WTC11 (cell line): Measurements from ENCODE around the gene SELENOH.

ENCODE experiments used
- CTCF ChIP-seq: fragments of 200-600 bp; IDR thresholded peaks from 2 replicates; pipeline ENCODE4 v1.8.0; 2022; ENCODE audit warnings: antibody characterized with exemption
- ZNF232 ChIP-seq: sonication (generic); formaldehyde crosslinking; IDR thresholded peaks from 2 replicates; pipeline ENCODE4 v1.8.0; 2022; ENCODE audit warnings: mild to moderate bottlenecking, missing genetic modification reagents

DNA sequence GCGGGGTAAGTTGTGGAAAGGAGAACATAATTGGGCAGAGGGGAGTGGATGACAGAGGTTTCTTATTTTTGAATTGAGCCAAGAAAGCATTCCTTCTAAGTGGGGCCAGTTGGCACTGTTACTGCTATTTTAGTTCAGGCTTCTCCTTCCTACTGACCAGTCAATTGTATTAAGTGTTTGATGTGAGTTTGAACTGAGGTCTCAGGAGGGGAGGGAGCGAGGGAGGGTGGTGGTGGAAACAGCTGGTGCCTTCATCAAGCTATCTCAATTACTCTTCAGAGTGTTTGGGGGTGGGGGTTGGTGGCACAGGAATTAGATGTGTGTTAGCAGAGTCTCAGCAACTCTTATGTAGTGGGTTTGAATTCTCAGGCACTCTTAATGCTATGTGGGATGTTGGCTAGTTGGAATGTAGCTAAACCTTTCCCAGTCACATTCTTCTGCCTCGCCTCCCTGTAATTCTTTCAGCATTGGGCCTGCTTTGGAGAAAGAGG lies 34.8 kb downstream of the SELENOH start:
- TF ChIP-seq CTCF (no peak), ZNF232 (CRISPR knock-in tag) (no peak)
